ENCODE data around the gene ALK. TPM values are rescaled to one million over a fixed set of nuclear protein-coding genes. Genes with fewer than 3 reads are reported as not detected.

The ALK gene
- total RNA-seq, 2 donors from 2014 or later, result 0.13 to 0.46 TPM

DNA sequence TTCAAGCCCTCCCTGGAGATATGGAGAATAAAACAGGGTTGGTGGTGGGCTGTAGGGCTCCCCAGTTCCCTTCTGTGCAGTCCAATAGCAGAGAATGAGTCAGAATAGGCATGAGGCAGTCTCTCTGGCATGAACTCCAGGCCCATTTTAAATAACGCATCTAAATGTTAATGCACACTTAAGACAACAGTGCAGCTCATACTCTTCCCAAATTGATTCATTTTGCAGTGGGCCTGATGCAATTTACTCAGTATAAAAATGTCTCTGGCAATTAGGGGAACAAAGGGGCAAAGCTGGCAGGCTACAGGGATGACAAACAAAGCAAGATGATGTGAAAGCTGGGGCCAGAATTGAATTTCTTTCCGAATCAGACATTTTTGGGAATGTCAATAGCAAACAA, 403.4 kb downstream of the ALK start:
- H3K4me1 Mint-ChIP-seq, result peaks cover 1% of the 10 kb centered on the region
- no peaks in the 10 kb centered on the region for H3K36me3 Mint-ChIP-seq (ENCODE audit: low read depth)
- no peaks in the 10 kb centered on the region for H3K27me3 Mint-ChIP-seq (ENCODE audit: insufficient read depth)
- H3K4me3 ChIP-seq (ENCODE audit: low read length), result no peak overlapping the region
- H3K4me1 ChIP-seq (ENCODE audit: control insufficient read depth, insufficient read depth, low read length), result peaks cover 6% of the 10 kb centered on the region
- no peak for DNase-seq
- H3K4me3 Mint-ChIP-seq, result no peak overlapping the region
- H3K9me3 Mint-ChIP-seq, result peaks cover 7% of the 10 kb centered on the region
- no peak for TF ChIP-seq CTCF (conservative IDR thresholded peaks at IDR 0.05)
- H3K27ac ChIP-seq (ENCODE audit: low read depth, low read length), result no peak overlapping the region
- no peaks in the 10 kb centered on the region for H3K9me3 ChIP-seq (ENCODE audit: control insufficient read depth, low read length)
- no peaks in the 10 kb centered on the region for H3K27me3 ChIP-seq (ENCODE audit: control insufficient read depth, insufficient read depth, low read length, poor library complexity, severe bottlenecking)
- no peaks in the 10 kb centered on the region for H3K36me3 ChIP-seq (ENCODE audit: control insufficient read depth, insufficient read depth, low read length)
- no peak overlapping the region for H3K9ac ChIP-seq (ENCODE audit: extremely low read depth, low read length, poor library complexity, severe bottlenecking)
- 93 to 100% methylated on average over 1 to 2 of the region's 2 CpGs for WGBS, 2 experiments (ENCODE audit: insufficient coverage in 1 of 2, insufficient read length in 1 of 2)
- no peak overlapping the region for H3K27ac Mint-ChIP-seq

GRCh38 chr2:29517413-29517812, 404.0 kb downstream of the ALK start:
- Histone ChIP-seq H3K9me3 (ENCODE audit: control insufficient read depth, low read length) (no peaks in the 10 kb centered on the region), H3K27me3 (ENCODE audit: control insufficient read depth, insufficient read depth, low read length, poor library complexity, severe bottlenecking) (no peaks in the 10 kb centered on the region), H3K4me3 (ENCODE audit: low read length) (no peak overlapping the region), H3K27ac (ENCODE audit: low read depth, low read length) (no peak overlapping the region), H3K9ac (ENCODE audit: extremely low read depth, low read length, poor library complexity, severe bottlenecking) (no peak overlapping the region), H3K36me3 (ENCODE audit: control insufficient read depth, insufficient read depth, low read length) (no peaks in the 10 kb centered on the region), H3K4me1 (ENCODE audit: control insufficient read depth, insufficient read depth, low read length) (peaks cover 6% of the 10 kb centered on the region)
- Mint-ChIP-seq H3K36me3 (ENCODE audit: low read depth) (no peaks in the 10 kb centered on the region), H3K4me3 (no peak overlapping the region), H3K9me3 (peaks cover 7% of the 10 kb centered on the region), H3K4me1 (peaks cover 1% of the 10 kb centered on the region), H3K27me3 (ENCODE audit: insufficient read depth) (no peaks in the 10 kb centered on the region), H3K27ac (no peak overlapping the region)
- 97% methylated on average over 2 of the region's 2 CpGs; no CpG with 5 or more reads in 1 of the 2 experiments for WGBS, 2 experiments (ENCODE audit: insufficient coverage in 1 of 2, insufficient read length in 1 of 2)
- no peak for TF ChIP-seq CTCF (conservative IDR thresholded peaks at IDR 0.05)
- no peak for DNase-seq

DNA sequence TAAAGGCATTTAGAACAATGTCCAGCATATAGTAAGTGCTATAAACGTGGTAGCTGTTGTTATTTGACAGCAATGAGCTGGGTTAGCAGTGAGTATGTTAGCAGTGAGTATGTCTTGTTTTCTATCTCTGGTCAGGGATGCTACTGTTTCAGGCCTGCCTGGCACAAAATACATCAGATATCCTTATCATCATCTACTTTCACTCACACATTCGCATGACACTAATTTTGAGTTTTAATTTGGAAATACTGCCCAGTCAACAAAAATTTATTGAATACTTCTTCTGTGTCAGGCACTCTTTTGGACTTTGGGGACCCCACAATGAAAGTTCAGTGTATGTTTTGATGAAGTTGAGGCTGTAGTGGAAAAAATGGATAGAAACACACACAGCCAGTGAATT, 404.6 kb downstream of the ALK start:
- Histone ChIP-seq H3K27ac (ENCODE audit: low read depth, low read length) (no peak overlapping the region), H3K9me3 (ENCODE audit: control insufficient read depth, low read length) (no peaks in the 10 kb centered on the region), H3K9ac (ENCODE audit: extremely low read depth, low read length, poor library complexity, severe bottlenecking) (no peak overlapping the region), H3K27me3 (ENCODE audit: control insufficient read depth, insufficient read depth, low read length, poor library complexity, severe bottlenecking) (no peaks in the 10 kb centered on the region), H3K4me3 (ENCODE audit: low read length) (no peak overlapping the region), H3K4me1 (ENCODE audit: control insufficient read depth, insufficient read depth, low read length) (peaks cover 6% of the 10 kb centered on the region), H3K36me3 (ENCODE audit: control insufficient read depth, insufficient read depth, low read length) (no peaks in the 10 kb centered on the region)
- Mint-ChIP-seq H3K4me1 (peaks cover 1% of the 10 kb centered on the region), H3K27me3 (ENCODE audit: insufficient read depth) (no peaks in the 10 kb centered on the region), H3K9me3 (peaks cover 7% of the 10 kb centered on the region), H3K27ac (no peak overlapping the region), H3K4me3 (no peak overlapping the region), H3K36me3 (ENCODE audit: low read depth) (no peaks in the 10 kb centered on the region)
- no peak for TF ChIP-seq CTCF (conservative IDR thresholded peaks at IDR 0.05)
- 68 to 83% methylated on average over 1 to 2 of the region's 2 CpGs for WGBS, 2 experiments (ENCODE audit: insufficient coverage in 1 of 2, insufficient read length in 1 of 2)
- DNase-seq, result no peak
